NCI-H187 treated with DMSO at 0.1 percent for 48 hours (cell line): ENCODE data around the gene HOXC5.
A peak's percentile ranks its signal among the peaks of the same experiment; 100 is the strongest.

ENCODE experiments used
- DNase-seq: peaks from one replicate; lab custom pipeline; 2025; lab: John Stamatoyannopoulos, UW

Gene HOXC5

DNA sequence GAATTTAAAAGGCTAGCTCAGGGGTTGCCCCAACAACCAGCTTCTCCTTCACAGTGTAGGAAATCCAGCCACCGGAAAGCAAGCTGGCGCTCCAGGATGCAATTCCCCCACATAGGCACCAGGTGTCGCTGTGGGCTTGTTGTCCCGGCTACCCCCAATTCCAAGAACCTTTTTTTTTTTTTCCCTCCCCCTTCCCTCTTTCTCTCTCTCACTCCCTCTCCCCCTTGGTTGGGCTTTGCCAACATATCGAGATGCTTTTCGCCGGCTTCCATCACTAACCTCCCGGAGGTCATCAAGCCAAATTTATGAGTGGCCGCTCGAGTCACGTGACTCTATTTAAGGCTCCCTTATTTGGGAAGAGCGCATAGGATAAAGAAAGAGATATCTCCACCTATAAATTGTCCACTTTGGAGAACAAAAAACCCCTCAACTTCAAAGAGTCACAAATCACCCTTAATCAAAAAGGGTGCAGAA, at the start of gene HOXC5:
HOXC5 (plus strand) TSS at position 424 of the 474 bp plus-strand sequence. CDS start 73 bp downstream, outside the sequence.
- peak; percentile 64 for DNase-seq

DNA sequence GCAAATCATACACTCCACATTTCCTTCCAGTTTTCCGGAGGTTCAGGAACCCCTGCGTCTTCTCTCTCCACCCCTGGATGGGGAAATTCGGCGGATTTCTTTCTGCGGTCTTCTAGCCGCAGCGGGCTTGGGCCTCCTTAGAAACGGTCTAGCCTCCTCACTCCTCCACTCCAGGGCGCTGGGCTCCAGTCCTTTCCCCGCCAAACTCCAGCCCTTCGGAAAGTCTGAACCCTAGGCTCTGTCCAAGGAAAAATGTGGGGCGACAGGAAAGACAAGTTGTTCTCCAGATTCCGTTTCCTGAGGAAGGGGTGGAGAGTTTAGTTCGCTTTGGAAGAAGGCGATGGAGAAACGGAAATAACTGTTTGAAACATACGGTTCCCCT, 49.3 kb upstream of the HOXC5 start:
- DNase-seq, result no peak

DNA sequence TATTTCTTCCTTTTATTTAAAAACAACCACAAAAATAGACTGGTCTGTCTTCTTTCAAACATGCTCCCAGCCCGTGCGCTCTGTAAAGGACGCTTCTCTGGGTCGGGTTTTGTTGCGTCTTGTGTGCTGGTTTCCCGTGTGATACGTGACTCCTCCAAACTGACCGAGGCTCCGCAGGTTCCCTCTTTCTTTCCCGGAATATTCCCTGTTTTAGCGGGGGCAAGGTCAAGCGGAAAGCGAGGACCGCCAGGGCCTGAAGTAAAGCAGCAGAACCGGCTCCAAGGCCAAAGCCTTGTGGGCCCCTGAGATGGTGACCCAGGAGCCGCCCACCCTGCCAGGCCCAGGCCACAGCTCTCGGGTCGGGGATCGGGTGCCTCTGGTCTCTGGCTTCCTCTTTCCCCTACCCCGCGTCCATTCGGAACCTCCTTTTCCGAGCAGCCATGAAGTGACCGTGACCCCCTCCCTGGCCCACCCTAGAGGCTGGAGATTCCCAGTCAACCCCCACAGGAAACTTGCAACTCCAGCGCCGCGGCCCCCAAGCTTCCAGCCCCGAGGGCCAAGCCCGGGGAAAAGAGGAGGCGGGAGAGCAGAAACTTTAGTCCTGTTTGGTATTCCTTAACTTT, 48.8 kb upstream of the HOXC5 start:
- no peak for DNase-seq

DNA sequence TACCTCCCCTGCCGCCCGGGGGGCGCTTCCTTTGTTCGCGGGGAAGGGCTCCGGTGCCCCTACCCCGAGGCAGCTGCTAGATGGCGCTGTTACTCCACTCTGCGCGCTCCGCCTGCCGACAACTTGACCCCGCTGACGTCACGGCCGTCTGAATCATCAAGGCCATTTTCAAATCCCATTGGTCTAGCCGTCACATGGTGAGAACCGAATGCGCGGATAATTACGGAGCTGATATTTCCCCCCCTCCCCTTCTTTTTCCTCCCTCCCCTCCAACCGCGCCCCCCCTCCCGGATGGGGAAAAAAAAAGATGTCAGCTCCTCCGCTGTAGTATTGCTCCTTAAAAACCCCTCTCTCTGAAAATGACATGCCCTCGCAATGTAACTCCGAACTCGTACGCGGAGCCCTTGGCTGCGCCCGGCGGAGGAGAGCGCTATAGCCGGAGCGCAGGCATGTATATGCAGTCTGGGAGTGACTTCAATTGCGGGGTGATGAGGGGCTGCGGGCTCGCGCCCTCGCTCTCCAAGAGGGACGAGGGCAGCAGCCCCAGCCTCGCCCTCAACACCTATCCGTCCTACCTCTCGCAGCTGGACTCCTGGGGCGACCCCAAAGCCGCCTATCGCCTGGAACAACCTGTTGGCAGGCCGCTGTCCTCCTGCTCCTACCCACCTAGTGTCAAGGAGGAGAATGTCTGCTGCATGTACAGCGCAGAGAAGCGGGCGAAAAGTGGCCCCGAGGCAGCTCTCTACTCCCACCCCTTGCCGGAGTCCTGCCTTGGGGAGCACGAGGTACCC, 47.8 kb upstream of the HOXC5 start, which contains the start of gene HOXC10:
HOXC10 (plus strand) TSS at position 246 of the 791 bp plus-strand sequence; CDS start at position 360, 114 bp downstream.
- peak; percentile 94 for DNase-seq

DNA sequence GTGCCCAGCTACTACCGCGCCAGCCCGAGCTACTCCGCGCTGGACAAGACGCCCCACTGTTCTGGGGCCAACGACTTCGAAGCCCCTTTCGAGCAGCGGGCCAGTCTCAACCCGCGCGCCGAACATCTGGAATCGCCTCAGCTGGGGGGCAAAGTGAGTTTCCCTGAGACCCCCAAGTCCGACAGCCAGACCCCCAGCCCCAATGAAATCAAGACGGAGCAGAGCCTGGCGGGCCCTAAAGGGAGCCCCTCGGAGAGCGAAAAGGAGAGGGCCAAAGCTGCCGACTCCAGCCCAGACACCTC, 47.2 kb upstream of the HOXC5 start:
- no peak for DNase-seq

DNA sequence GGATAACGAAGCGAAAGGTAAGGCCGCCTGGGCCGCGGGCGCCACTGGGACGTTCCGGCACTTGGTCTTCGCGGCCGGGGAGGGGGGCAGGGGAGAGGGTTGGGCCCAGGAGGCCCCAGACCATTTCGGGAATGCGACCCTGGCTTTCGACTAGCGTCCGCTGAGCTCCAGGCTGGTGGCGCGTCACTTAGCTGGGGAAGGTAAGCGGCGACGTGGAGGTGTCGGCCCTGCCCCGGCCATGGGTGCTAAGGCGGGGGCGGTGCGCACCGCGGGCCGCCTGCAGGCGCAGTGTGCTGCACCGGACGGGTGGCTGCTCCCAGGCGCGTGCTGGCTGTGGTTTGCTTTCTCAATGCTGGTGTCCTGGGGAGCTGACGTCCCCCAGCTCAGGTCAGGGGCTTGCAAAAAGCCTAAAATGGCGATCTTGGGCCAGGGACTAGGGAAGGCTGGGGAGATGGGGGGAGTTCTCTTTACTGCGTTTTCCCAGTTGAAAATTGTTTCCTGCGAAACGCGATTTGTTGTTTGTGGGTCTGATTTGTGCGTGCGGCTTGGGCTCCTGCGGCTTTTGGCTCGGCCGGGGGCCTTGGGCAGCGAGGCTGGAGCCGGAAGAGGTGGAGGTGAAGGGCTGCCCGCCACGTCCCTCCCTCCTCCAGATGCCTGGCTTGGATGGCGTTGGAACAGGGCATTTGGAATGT, 46.7 kb upstream of the HOXC5 start:
- no peak for DNase-seq

DNA sequence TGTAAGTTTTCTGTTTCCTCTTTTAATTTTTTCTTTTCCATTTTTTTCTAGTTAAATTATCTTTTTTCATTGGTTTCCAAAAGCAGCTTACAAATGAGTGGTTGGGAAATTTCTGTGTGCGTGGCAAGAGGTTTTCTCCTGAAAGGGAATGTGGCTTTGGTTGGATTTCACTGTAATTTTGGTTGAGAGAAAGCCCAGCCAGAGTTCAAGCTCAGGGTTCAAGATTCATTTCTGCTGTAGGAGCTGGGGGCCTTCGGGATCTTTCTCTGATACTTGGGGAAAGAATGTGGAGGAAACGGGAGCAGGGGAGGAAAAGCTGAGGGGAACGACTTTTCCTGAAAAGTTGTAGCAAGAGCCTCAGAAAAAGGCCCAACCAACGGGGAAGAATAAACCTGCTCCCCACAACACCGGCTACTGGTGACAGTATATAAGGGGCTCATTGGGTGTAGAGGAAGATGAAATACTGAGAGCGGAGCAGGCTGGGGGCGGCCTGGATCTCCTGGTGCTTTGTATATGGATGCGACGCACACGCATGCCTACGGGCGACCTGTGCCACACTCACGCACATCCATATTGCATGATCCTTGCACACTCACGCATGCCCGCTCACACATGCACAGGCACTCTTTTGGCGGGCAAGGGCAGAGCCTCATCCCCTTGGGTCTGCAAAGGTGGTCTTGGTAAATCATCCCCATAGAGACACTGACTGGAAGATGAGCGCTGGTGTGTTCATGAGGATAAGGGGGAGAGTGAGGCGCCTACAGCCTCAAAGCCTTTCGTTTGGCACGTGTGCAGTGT, 46.0 kb upstream of the HOXC5 start:
- no peak for DNase-seq

DNA sequence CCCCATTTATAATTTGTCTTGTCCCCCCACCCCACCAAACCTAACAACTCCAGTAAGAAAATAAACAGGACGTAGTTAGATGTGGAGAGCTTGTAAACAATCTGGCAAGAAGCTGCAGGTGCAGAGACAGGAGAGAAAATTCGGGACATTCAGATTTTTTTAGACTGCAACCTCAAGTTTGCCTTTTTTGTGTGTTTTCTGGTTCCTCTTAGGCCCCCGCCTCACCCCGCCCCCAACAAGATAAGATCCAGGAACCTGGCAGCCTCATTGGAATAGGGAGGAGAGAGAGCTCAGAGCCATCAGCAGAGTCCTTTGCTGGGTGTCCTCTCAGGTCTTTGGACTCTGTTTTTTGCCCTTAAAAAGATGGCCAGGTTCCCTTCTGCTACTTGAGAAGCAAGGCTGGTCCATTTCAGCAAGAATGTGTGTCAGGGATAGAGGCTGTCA, 45.0 kb upstream of the HOXC5 start:
- no peak for DNase-seq

DNA sequence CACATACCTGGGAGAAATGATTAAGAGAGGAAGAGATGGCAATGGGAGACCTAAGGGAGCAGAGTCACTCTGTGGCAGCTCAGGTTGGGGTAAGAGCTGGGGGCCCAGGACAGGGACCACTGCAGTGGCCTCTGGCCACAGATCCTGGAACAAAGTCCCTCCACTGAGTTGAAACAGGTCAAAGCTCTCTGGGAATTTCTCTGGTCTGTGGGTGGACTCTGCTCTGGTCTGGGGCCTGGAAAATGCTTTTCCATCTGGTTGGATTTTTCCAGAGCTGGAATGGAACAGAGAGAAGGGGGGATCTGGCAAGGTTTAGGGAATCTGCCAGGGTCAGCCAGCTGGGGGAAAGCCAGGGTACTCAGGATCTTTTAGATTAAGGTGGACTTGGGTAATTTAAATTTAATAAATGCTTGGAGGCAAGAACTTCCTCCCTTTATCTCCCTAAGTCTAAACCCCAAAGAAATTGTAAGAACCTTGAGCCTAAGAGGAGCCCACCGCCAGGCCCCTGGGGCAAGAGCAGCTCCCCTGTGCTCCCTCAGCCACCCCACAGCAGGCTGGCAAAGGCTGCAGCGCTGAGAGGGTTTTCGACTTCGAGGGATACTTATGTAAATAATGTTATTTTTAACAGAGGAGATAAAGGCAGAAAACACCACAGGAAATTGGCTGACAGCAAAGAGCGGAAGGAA, 44.2 kb upstream of the HOXC5 start:
- no peak for DNase-seq

DNA sequence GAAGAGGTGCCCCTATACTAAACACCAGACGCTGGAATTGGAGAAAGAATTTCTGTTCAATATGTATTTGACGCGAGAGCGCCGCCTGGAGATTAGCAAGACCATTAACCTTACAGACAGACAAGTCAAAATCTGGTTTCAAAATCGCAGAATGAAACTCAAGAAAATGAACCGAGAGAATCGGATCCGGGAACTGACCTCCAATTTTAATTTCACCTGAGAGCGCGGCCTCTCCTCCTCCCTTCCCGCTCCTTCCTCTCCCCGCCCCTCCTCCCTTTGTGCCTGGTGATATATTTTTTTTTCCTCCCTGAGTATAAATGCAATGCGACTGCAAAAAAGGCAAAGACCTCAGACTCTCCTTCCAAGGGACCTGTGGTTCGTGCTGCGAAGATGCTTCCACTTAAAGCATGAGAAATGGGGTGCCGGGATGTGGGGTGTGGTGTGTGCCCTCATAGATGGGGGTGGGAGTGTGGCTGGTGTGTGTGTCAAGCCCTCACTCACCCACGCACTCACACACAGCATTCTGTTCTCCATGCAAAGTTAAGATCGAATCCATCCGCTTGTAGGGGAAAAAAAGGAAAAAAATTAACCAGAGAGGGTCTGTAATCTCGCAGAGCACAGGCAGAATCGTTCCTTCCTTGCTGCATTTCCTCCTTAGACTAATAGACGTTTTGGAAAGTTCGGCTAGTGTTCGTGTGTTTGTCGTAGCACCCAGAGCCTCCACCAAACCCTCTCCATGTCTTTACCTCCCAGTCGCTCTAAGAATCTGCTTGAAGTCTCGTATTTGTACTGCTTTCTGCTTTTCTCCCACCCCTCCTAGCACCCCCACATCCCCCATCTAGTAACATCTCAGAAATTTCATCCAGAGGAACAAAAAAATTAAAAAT, 43.4 kb upstream of the HOXC5 start:
- DNase-seq, result peak; percentile 58

DNA sequence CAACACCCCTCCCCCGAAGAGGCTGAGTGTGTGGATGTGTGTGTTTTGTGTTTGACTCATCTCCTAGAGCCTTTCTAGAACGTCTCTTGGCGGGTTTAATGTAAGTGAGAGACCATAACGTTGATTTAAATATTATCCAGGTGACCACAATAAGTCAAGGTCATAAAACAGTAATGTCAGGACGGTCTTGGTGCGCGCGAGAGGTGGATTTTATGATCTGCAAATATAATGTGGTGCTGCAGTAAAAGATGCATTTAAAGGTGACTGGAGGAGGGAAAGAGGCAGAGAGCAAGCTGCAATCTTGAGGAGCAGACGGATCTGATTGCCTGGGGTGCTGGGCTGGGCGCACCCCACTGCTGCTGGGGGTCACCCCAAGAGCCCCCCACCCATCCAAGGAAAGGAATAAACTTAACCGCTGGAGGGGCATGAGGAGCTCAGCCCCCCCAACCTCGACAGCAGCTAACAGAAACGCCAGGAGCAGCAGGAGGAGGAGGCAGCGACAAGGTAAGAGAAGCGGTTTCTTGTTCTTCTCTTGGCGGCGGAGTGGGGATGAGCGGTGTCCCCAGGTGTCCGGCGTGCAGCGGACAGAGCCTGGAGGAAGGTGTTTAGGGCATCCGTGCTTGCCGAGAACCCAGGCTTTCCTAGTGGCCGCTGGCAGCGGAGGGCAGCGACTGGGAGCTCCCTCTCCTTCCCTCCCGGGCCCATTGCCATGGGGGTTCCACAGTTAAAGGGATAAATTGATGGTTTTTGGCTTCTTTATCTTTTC, 42.4 kb upstream of the HOXC5 start:
- peak; percentile 80 for DNase-seq

DNA sequence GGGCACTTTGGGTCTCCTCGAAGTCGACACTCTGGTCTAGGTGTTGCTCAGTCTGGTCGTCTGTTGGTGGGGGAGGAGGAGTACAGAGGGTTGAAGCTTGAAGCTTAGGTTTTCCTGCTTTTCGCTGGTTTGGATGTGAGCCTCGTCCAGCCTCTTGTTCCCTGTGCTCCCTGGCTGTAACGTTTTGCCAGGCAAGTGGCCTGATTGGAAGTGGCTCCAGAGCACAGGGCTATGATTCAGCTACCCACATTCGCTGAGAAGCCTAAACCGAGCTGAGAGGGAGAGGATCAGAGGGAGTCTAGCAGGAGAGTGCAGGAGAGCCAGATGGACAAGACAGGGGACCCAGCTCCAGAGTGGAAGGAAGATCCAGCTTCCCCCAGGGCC, 41.8 kb upstream of the HOXC5 start:
- DNase-seq, result no peak

DNA sequence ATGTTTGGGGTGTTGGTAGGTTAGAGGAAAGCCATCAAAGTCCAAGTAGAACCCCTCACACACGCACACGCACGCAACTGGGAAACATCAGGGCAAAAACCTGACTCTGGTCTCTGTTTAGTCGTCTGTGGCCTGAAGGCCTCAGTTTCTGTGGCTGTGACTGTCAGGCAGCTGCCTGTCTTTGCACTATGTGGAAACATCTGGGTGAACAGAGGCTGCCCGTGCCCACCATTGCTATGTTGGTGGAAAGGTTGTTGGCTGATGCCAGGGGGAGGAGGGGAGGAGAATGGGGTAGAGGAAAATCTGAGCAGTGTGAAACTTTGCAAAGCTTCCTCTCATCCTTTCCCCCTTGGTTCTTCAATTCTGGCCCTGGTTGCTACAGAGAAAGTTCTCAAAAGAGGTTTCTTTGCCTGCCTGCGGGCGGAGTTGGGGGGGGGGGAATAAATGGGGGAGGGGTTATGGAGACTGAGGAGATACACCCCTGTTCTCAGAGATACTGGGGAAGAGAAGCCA, 40.4 kb upstream of the HOXC5 start:
- no peak for DNase-seq

DNA sequence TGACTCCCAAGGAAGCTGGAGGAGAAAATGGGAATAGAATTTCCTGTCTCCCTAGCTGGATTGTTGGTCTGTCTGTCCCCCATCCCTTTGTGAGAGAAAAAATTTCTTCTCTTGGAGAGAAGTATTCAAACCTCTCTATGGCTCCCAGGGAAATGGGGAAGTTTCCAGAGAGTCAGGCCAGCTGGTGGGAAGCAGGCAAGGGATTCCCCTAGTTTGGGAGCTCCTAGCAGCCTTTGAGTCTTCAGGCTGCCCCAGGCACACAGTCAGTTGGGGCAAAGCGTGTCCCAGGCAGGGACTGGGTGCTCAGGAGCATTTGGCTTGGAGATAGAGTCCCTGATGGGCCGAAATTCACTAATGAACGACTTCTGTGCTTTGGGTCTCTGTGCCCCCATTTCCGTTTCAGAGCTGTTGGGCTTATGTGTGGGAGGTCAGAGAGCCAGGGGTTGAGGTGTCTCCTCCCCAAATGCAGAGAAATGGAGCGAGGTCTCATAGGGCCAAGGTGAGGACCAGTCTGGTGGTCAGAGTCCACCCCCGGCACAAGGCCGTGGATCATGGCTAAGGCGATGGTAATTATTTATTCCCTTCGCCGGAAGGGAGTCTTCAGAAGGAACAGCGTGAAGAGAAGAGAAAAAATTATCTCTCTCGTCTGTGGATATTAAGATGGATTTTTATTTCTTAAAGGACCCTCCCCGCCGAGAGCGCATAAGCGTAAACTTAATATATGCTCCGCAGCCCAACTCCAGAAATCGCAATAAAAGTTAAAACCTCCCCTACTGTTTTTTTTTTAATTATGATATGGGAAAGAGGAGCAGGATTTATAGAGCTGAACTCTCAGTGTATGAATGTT, 39.5 kb upstream of the HOXC5 start:
- DNase-seq, result no peak

DNA sequence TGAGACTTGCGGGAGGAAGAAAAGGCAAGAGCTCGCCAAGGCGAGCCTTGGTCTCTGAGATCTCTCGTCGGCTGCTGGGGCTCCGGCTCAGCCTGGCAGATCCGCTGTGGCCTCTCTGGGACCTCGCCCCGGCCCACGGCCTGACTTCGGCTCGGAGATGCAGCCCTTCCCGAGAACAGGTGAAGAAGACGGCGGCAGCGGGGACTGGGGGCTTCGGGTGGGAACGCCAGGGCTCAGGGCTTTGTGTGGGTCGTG, 38.9 kb upstream of the HOXC5 start:
- DNase-seq, result no peak

DNA sequence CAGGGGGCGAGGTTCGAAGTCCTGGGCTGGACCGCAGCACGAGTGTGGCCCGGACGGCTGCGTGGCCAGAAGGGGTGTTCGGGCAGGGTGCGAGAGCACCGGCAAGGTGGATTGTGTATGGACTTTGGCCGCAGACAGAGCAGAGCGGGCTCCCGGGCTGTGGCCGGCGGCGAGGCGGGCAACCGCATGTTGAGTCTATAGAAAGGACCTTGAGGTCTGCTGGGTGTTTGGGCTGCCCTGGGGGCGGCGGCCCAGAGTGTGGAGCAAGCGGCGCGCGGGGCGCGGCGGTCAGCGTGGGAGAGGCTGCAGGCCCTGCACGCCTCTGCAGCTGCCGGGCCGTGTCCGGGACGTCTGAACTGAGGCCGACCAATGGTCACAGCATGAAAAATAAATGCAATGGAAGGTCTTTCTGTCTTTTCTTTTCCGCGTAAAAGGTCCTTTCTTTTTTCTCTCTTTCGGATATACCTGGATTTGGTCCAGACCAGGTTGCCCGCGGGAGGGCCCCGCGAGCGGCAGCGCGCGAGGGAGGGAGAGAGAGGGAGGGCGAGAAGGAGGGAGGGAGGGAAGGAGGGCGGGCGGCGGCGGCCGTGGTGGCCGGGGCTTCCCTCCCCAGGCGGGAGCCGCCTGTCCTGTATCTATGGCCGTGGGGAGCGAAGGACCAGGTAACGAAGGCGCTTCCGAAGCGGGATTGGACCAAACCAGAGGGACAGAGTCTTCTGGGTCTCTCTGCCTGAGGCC, 38.4 kb upstream of the HOXC5 start:
- no peak for DNase-seq

DNA sequence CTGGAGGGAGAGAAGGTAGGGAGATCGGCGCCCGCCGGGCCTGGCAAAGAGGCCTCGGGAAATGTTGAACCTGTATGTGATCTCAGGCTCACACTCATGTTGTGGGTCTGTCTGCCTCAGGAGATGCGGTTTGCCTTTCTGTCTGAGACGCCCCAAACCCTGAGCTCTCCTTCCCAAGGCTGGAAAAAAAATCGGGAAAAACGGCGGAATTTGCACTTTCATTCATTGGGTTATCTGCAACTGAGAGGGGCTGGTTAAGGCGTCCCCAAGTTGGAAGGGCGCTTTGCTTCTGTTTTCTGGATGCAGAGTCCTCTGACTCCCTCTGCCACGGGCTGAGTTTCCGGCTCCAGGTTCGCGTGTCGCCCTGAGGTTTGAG, 37.9 kb upstream of the HOXC5 start:
- DNase-seq, result no peak
